Measurements from ENCODE around the gene ABHD12. TPM values are rescaled to one million over a fixed set of nuclear protein-coding genes. Genes with fewer than 3 reads are reported as not detected.
"Not testable (repeated sequence)": the region's sequence is repeated elsewhere in the genome, so short reads cannot be mapped to it uniquely, and the experiment has no call there.

Gene ABHD12
- total RNA-seq, 1 donor = 38.4 TPM

- DNase-seq (ENCODE audit: low read depth) = no peak
- no peak for TF ChIP-seq CTCF (IDR thresholded peaks at IDR 0.05; ENCODE audit: insufficient read depth, low read depth, low read length)
- H3K4me3 ChIP-seq (ENCODE audit: low read depth, low read length) = no peak overlapping the region
These were observed 117.6 kb downstream of the ABHD12 start for GRCh38 chr20:25273046-25273445.

GRCh38 chr20:25272223-25273000 is 118.2 kb downstream of the ABHD12 start:
- TF ChIP-seq CTCF (IDR thresholded peaks at IDR 0.05; ENCODE audit: insufficient read depth, low read depth, low read length) = no peak
- no peak for DNase-seq (ENCODE audit: low read depth)

GRCh38 chr20:25271486-25272222 is 119.0 kb downstream of the ABHD12 start:
- H3K4me3 ChIP-seq (ENCODE audit: low read depth, low read length) = no peak overlapping the region
- DNase-seq (ENCODE audit: low read depth) = no peak
- TF ChIP-seq CTCF (IDR thresholded peaks at IDR 0.05; ENCODE audit: insufficient read depth, low read depth, low read length) = no peak

More at GRCh38 chr20:25272223-25273000, 118.2 kb downstream of the ABHD12 start:
- no peak overlapping the region for H3K4me3 ChIP-seq (ENCODE audit: low read depth, low read length)

- DNase-seq (ENCODE audit: low read depth) = no peak
These were observed 119.8 kb downstream of the ABHD12 start for GRCh38 chr20:25270829-25271251.

GRCh38 chr20:25269833-25270170 is 120.8 kb downstream of the ABHD12 start:
- no peak overlapping the region for H3K4me3 ChIP-seq (ENCODE audit: low read depth, low read length)
- DNase-seq (ENCODE audit: low read depth) = no peak
- no peak for TF ChIP-seq CTCF (IDR thresholded peaks at IDR 0.05; ENCODE audit: insufficient read depth, low read depth, low read length)

More at GRCh38 chr20:25270829-25271251, 119.8 kb downstream of the ABHD12 start:
- TF ChIP-seq CTCF (IDR thresholded peaks at IDR 0.05; ENCODE audit: insufficient read depth, low read depth, low read length) = no peak
- H3K4me3 ChIP-seq (ENCODE audit: low read depth, low read length) = no peak overlapping the region

GRCh38 chr20:25269057-25269832 is 121.4 kb downstream of the ABHD12 start:
- TF ChIP-seq CTCF (IDR thresholded peaks at IDR 0.05; ENCODE audit: insufficient read depth, low read depth, low read length) = no peak
- DNase-seq (ENCODE audit: low read depth) = no peak
- H3K4me3 ChIP-seq (ENCODE audit: low read depth, low read length) = no peak overlapping the region

- H3K4me3 ChIP-seq (ENCODE audit: low read depth, low read length); DNase-seq (ENCODE audit: low read depth): not testable (repeated sequence)
These were observed 129.7 kb downstream of the ABHD12 start for GRCh38 chr20:25260770-25261437.

All from fibroblast of villous mesenchyme (primary cell).